KMS-11 (cell line): ENCODE data around the gene ABI3BP.

Experiments
- H2AFZ ChIP-seq: fragments of 200-600 bp; sonication (generic); 2 replicates; pipeline ENCODE4 v1.6.1; 2016; ENCODE audit warnings: antibody characterized with exemption, mixed run types, low read depth
- H3K27ac ChIP-seq: fragments of 200-600 bp; sonication (generic); 2 replicates; pipeline ENCODE4 v1.6.1; 2016; ENCODE audit warnings: mild to moderate bottlenecking, mixed run types
- H3K27me3 ChIP-seq: fragments of 200-600 bp; sonication (generic); 2 replicates; pipeline ENCODE4 v1.6.1; 2017; ENCODE audit warnings: mild to moderate bottlenecking, low read depth, mixed run types, moderate library complexity; ENCODE audit not compliant: insufficient read depth
- H3K36me3 ChIP-seq: fragments of 200-600 bp; sonication (generic); 2 replicates; pipeline ENCODE4 v1.6.1; 2017; ENCODE audit warnings: mild to moderate bottlenecking, mixed run types; ENCODE audit not compliant: insufficient read depth
- H3K4me1 ChIP-seq: fragments of 200-600 bp; sonication (generic); 2 replicates; pipeline ENCODE4 v1.6.1; 2016; ENCODE audit warnings: mild to moderate bottlenecking, low read depth, mixed run types; ENCODE audit not compliant: poor library complexity, severe bottlenecking
- H3K4me2 ChIP-seq: fragments of 200-600 bp; sonication (generic); 2 replicates; pipeline ENCODE4 v1.7.0; 2016; ENCODE audit warnings: mild to moderate bottlenecking, mixed run types
- H3K4me3 ChIP-seq: fragments of 200-600 bp; sonication (generic); IDR thresholded peaks from 2 replicates; pipeline ENCODE4 v1.6.1; 2017; ENCODE audit warnings: low read depth, low read length, mixed read lengths; ENCODE audit not compliant: insufficient read depth
- H3K79me2 ChIP-seq: fragments of 200-600 bp; sonication (generic); 2 replicates; pipeline ENCODE4 v1.6.1; 2016; ENCODE audit warnings: low read depth, mixed run types; ENCODE audit not compliant: insufficient read depth
- H3K9ac ChIP-seq: fragments of 200-600 bp; sonication (generic); 2 replicates; pipeline ENCODE4 v1.6.1; 2016; ENCODE audit warnings: mild to moderate bottlenecking, mixed run types
- H4K20me1 ChIP-seq: fragments of 200-600 bp; sonication (generic); 2 replicates; pipeline ENCODE4 v1.6.1; 2016; ENCODE audit warnings: mild to moderate bottlenecking, mixed run types; ENCODE audit not compliant: insufficient read depth
- TF ChIP-seq, protein P1 (sequence below): fragments of 200-600 bp; sonication (generic); conservative IDR thresholded peaks from 2 replicates; pipeline ENCODE4 v1.6.1; 2017; ENCODE audit warnings: low read depth, mild to moderate bottlenecking, antibody characterized with exemption, low read length, moderate library complexity, mixed read lengths

ABI3BP gene

DNA sequence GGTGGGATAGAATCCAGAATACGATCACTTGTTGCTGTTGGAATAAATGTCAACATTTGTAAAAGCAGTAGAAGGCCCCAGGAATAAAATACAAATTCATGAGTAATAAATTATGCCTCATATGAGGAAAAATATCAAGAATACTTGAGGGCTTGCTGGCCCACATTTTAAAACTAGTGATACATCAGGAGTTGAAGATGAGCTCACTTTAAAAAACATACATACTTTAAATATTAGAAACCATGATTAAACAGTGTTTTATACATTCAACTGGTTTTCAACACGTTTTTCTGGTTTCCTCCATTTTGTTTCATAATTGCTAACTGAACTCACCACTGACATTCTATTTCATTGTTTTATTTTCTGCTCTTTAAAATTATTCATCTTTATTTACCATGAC, 142.5 kb downstream of the ABI3BP start:
- Histone ChIP-seq H3K4me2 (no peak overlapping the region), H3K4me3 (no peak overlapping the region), H3K27me3 (no peaks in the 10 kb centered on the region), H3K36me3 (no peaks in the 10 kb centered on the region), H2AFZ (no peak overlapping the region), H3K4me1 (no peaks in the 10 kb centered on the region), H3K79me2 (no peaks in the 10 kb centered on the region), H3K9ac (no peak overlapping the region), H4K20me1 (no peaks in the 10 kb centered on the region), H3K27ac (no peak overlapping the region)
- TF ChIP-seq, protein P1, sequence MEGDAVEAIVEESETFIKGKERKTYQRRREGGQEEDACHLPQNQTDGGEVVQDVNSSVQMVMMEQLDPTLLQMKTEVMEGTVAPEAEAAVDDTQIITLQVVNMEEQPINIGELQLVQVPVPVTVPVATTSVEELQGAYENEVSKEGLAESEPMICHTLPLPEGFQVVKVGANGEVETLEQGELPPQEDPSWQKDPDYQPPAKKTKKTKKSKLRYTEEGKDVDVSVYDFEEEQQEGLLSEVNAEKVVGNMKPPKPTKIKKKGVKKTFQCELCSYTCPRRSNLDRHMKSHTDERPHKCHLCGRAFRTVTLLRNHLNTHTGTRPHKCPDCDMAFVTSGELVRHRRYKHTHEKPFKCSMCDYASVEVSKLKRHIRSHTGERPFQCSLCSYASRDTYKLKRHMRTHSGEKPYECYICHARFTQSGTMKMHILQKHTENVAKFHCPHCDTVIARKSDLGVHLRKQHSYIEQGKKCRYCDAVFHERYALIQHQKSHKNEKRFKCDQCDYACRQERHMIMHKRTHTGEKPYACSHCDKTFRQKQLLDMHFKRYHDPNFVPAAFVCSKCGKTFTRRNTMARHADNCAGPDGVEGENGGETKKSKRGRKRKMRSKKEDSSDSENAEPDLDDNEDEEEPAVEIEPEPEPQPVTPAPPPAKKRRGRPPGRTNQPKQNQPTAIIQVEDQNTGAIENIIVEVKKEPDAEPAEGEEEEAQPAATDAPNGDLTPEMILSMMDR = no peak

DNA sequence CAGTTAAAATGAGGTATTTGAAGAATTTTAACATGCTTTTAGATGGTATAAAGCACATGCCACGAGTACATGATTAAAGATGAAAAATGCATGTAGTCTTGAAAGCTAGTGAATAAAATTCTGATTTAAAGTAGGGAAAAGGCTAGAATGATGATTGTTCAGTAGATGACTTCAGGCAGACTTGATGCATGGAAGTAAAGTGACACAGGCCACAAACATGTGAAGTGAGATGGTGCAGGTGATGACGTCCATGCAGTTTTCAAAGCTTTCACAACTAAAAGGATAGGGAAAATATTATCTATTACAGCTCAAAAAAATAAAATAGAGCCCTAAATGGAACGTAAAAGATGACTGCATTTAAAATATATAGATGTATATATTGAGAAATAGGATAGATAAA, 143.1 kb downstream of the ABI3BP start:
- no peaks in the 10 kb centered on the region for H4K20me1 ChIP-seq
- H3K27ac ChIP-seq = no peak overlapping the region
- H3K4me3 ChIP-seq = no peak overlapping the region
- no peak overlapping the region for H2AFZ ChIP-seq
- TF ChIP-seq, protein P1 = no peak
- H3K79me2 ChIP-seq = no peaks in the 10 kb centered on the region
- H3K27me3 ChIP-seq = no peaks in the 10 kb centered on the region
- H3K4me2 ChIP-seq = no peak overlapping the region
- H3K36me3 ChIP-seq = no peaks in the 10 kb centered on the region
- no peak overlapping the region for H3K9ac ChIP-seq
- H3K4me1 ChIP-seq = no peaks in the 10 kb centered on the region

DNA sequence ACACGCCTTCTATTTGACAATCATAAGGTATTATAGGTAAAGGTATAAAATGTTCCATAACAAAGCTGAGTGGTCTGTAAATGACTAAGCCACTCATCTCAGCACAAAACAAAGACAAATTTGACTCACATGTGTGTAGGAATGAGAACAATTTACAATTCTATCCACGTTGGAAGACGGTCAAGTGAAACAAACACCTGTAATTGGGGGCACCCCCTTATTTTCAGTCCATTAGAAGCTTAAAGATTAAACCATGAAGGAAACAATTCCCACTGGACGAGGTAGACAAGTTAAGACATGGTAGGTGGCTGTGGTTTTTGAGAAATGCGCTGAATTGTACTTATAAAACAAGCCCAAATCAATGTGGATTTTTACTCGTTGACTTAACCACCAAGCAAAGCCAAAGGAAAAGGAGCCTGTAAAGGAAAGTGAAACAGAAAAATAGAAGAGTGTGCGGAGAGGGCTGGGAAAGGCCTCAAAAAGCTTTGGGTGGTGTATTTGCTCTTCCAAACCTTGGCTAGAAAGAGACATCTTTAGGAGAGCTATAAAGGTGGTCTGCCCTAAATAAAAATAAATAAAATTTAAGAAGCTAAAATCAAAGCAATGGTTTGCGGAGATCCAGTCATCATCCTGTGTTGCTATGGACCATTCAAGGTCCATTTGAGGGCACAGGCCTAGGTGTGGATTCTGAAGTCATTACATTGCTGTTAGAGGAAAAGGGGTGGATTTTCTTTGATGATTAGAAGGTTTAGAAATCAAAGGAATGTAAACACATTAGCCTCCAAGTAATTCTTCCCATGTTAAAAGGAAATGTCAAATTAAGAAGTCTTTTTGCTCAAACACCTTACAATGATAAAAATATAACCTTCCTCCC, 148.9 kb downstream of the ABI3BP start:
- TF ChIP-seq, protein P1 = no peak
- no peak overlapping the region for H3K27ac ChIP-seq
- H3K79me2 ChIP-seq = no peaks in the 10 kb centered on the region
- no peak overlapping the region for H3K9ac ChIP-seq
- no peaks in the 10 kb centered on the region for H4K20me1 ChIP-seq
- no peak overlapping the region for H3K4me3 ChIP-seq
- no peaks in the 10 kb centered on the region for H3K36me3 ChIP-seq
- H3K4me2 ChIP-seq = no peak overlapping the region
- peaks cover 17% of the 10 kb centered on the region for H3K27me3 ChIP-seq
- no peaks in the 10 kb centered on the region for H3K4me1 ChIP-seq
- no peak overlapping the region for H2AFZ ChIP-seq

DNA sequence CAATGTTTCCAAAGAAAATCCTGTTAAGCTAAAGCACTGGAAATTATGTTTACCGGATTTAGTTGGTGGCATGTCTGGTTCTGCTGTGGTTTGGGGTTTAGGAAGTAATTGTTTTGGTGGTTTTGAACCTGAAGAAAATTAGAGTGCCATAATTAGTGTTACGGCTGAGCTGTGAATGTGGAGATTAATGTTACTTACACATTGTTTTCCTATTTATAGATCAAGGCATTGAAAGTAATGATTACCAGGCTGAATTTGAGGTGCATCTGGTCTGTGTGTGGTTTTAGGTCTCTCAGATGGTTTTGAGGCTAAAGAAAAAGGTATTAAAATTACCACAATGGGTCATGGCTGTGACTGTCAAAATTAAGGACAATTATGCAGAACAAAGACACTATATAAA, 155.1 kb downstream of the ABI3BP start:
- H4K20me1 ChIP-seq = 0 out of 2 replicates have a peak, but pooled peaks cover 5% of the 10 kb centered on the region
- peaks cover 52% of the 10 kb centered on the region for H3K27me3 ChIP-seq
- no peak overlapping the region for H2AFZ ChIP-seq
- H3K4me2 ChIP-seq = peak overlapping the region; percentile 28; the same call in 1 of the 2 replicates
- no peaks in the 10 kb centered on the region for H3K36me3 ChIP-seq
- no peaks in the 10 kb centered on the region for H3K79me2 ChIP-seq
- peaks cover 15% of the 10 kb centered on the region for H3K4me1 ChIP-seq
- no peak overlapping the region for H3K27ac ChIP-seq
- H3K4me3 ChIP-seq = no peak overlapping the region
- H3K9ac ChIP-seq = no peak overlapping the region
- TF ChIP-seq, protein P1 = no peak
